CD4-positive, alpha-beta T cell treated with Interleukin-2 at 100 ng/mL for 4 hours (primary cell): ENCODE data around the gene UBR2.
"Not testable (repeated sequence)": the region's sequence is repeated elsewhere in the genome, so short reads cannot be mapped to it uniquely, and the experiment has no call there.

Source experiments
- DNase-seq: peaks from one replicate; pipeline ENCODE4 v3.0.0-alpha.2; 2020; ENCODE audit warnings: low spot score

The UBR2 gene

DNA sequence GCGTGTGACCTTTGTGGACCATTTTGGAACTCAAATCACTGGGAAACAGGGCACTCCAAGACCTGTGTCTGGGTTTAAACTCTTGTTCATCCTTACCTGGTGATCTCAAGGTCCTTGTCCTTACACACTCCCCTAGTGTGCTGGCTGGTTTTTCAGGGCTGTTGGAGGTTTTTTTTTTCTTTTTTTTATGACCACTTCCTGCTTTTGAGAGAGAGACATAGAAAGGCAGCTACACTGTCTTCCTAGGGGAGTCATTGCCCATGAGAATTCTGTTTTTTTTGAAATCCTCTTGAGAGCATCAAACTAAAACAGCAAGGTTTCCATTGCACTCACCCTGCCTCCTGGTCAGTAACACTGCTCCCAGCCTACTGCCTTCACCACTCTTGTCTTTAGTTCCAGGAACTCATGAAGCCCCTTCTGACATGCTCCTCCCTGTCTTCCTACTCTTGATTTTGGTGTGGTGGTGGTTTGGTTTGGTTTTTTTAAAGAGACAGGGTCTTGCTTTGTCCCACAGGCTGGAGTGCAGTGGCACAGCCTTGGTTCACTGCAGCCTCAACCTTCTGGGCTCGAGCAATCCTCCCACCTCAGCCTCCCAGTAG is 130.0 kb downstream of the UBR2 start:
- peak; percentile 0 for DNase-seq

- DNase-seq: no peak
Measured at GRCh38 chr6:42694586-42694985, 130.8 kb downstream of the UBR2 start.

DNA sequence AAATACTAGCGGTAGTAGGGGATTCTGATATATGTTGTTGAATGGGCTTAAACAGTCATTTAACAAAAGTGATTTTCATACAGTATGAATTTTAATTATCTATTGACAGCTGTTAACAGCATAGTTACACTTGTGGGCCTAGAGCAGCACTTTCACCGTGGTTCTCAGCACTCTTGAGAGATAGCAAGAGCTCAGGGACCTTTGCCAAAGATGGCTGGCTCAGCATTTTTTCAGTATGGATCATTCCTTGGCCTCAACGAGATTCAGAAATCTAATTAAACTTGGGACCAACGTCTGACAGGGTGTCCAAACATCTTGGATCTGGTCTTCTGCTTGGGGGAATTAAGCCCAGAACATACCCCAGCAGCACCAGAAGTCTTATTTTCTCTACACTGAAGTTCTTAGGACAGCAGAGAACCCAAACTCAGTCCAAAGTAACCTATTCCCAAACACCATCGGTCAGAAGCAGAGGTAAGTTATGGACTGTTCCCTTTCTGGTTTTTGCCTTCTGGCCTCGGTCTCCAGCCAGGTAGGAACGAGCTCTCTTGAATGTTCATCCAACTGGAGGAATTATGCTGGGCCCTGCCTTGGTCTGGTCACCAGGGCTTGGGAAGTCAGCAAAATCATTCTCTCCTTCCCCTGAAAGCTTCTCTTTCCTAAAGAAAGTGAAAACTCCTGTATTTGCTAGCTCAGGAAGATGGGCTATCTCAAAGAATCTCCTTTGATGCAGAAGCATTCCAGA is 132.9 kb downstream of the UBR2 start:
- no peak for DNase-seq

DNA sequence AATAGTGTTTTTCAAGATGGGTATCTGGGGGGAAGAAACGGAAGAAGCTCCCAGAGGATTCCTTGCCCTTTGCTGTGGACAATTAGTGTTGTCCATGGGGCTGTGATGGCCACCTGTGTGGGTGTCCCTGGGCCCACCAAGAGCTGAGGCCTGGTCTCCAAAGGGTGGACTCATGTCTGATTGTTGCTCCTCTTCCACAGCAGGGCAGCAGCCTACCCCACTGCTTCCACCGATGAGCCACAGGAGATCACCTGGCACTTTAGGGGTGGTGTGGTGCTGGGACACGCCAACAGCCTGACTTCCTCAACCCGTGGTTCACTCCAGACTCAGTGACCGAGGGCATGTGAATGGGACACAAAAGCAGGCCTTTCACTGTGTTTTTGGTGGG is 133.4 kb downstream of the UBR2 start:
- DNase-seq: no peak

GRCh38 chr6:42698217-42698616 is 134.4 kb downstream of the UBR2 start:
- DNase-seq: no peak

DNA sequence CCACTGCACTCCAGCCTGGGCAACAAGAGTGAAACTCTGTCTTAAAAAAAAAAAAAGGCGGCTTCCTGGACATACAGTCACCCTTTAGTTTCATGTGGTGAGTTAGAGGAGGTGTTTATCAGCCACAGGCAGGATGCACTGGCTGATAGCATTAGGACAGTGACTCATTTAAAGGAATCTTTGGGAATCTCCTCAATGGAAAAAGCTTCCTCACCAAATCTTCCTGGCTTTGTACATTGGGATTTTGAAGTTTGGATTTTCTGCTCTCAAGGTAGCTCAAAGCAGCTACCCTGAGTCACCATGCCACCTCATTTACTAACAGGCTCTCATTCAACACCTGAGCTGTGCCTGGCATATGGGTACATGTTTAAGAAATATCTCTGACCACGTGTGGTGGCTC is 138.4 kb downstream of the UBR2 start:
- no peak for DNase-seq

GRCh38 chr6:42702786-42703185 is 139.0 kb downstream of the UBR2 start:
- not testable (repeated sequence) for DNase-seq

- DNase-seq: no peak
Measured at GRCh38 chr6:42704251-42704936, 140.6 kb downstream of the UBR2 start.

- no peak for DNase-seq
Measured at GRCh38 chr6:42704937-42705374, 141.1 kb downstream of the UBR2 start.

DNA sequence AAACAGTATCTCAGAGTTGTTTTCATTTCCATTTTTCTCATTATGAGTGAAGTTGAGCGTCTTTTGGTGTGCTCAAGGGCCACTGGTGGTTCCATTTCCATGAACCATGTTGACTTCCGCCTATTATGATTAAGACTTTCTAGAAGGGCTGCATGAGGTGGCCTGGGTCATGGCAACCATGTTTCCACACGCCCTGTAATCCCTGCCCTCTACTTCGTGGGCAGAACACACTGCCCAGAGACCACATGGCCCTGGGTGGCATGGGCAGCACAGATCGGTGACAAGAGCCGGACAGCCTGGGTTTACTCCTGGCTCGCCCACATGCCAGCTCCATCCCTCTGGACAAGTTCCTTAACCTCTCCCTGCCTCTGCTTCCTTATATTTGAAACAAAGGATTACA is 143.8 kb downstream of the UBR2 start:
- no peak for DNase-seq

DNA sequence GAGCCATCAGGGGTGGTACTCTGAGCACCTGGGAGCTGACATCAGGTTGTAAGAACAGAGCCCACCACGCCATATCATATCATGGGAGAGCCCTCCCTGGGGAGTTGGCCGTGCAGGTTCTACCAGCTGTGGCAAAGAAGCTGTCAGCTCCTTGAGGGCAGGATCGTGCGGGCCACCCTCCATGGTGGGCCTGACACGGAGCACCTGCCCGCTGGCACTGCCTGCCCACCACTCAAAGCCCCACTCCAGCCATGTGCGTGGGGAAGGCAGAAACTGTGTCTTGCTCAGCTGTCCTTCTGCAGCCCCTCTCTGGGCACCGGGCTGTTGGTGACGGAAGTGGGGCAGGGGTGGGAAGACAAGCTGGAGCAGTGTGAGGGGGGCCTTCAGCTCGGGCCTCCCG is 144.3 kb downstream of the UBR2 start:
- no peak for DNase-seq

DNA sequence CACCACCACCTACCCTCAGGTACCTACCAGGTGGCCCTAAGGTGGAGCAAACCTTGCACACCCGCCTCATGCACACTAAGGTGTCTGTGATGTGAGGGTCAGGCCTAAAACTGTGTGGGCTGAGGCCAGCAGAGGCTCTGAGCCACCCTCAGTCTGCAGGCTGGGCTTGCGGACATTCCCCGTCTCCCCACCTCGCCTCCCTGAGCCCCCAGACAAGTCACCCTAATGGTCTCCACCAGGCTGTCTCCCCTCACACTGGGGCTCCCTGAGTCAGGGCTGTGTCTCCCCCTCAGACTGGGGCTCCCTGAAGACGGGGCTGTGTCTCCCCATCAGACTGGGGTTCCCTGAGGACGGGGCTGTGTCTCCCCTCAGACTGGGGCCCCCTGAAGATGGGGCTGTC is 146.0 kb downstream of the UBR2 start:
- DNase-seq: no peak

DNA sequence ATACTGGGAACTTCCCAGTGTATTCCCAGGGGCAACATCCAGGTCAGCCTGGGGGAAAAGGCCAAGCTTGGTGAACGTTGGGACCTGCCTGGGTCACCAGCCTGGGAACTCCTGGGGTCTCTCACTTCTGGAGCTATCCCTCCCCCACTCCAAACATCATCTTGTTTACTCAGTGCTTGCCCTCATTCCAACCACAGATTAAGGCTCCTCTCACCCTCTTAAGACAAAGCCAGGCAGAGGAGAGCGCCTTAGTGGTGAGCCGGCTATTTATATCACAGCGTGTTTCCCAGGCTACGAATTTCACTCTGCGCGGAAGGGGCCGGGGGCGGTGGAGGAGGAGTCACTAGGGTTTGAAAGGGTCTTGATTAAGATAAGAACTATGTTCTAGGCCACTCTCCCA is 146.5 kb downstream of the UBR2 start:
- DNase-seq: no peak

GRCh38 chr6:42711930-42712329 is 148.1 kb downstream of the UBR2 start:
- no peak for DNase-seq

DNA sequence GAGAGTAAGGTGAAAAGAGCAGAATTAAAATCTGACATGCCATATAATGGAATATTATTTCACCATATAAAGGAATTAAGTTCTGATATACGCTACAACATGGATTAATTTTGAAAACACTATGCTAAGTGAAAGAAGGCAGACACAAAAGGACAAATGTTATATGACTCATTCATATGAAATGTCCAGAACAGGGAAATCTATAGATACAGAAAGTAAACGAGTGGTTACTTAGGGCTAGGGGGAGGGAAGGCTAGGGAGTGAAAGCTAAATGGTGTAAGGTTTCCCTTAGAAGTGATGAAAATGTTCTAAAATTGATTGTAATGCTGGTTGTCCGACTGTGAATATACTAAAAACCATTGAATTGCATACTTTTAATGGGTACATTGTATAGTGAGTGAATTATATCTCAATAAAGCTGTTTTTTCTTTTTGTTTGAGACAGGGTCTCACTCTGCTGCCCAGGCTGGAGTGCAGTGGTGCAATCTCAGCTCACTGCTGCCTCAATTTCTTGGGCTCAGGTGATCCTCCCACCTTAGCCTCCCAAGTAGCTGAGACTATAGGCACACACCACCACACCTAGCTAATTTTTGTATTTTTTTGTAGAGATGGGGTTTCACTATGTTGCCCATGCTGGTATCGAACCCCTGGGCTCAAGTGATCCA is 150.4 kb downstream of the UBR2 start:
- DNase-seq: no peak

DNA sequence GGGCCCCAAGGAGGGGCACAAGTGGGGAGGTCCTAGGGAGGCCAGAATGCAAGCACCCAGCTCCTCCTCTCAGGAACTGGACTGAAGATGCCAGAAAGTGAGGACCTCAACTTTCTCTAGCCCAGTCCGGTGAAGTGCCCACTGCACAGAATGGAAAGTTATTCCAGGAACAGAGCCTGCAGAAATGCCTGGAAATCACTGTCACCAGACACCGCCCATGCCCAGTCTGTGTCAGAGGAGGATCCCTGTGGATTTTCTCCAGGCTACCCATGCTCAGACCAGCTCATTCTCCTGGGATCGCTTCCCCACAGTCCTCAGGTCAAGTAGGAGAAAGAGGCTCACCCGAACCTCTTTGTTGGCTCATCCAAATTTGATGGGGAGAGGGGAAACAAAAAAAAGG is 152.0 kb downstream of the UBR2 start:
- no peak for DNase-seq

DNA sequence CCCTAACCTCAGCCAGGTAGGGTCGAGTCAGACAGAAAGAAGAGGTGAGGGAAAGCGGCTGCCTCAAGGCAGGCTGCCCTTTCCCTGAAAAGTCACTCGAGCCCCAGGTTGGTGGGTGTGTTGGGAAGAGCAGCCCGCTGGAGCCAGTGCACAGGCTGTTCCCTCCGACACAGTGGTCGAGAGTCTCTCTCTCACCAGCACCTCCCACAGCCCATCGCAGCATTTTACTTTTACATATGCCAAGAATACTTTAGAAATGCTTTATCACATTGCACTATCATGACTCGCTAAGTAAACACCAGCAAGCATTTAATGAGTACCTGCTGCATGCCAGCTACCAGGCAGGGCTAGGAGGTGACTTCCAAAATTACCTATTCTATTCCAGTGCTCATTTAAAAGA is 156.9 kb downstream of the UBR2 start:
- DNase-seq: no peak

DNA sequence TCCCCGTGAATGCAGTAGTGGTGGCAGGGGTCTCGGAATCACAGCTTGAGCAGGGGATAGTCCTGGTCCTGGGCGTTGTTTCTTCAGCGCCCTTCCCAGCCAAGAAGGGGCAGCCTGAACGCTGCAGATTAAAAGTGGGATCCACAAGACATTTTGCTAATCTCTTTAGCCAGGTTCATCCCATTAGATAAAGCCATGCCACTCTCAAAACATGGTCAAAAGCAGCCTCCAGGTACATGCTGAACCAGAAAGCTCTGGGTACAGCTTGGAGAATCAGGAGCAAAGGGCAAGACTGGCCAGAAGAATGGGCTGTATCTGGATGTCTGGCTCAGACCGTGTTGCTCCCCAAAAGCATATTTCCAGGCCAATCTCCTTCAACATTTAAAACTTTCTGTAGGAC is 158.7 kb downstream of the UBR2 start, which contains the start of gene PRPH2:
Gene PRPH2, minus strand, starts transcription at position 101 of the 400 bp plus-strand sequence. CDS start 263 bp downstream, outside the sequence.
- no peak for DNase-seq

GRCh38 chr6:42724825-42725224 is 161.0 kb downstream of the UBR2 start:
- no peak for DNase-seq

- no peak for DNase-seq
Measured at GRCh38 chr6:42726026-42726425, 162.2 kb downstream of the UBR2 start.

GRCh38 chr6:42726485-42727086 is 162.8 kb downstream of the UBR2 start:
- DNase-seq: peak; percentile 87

DNA sequence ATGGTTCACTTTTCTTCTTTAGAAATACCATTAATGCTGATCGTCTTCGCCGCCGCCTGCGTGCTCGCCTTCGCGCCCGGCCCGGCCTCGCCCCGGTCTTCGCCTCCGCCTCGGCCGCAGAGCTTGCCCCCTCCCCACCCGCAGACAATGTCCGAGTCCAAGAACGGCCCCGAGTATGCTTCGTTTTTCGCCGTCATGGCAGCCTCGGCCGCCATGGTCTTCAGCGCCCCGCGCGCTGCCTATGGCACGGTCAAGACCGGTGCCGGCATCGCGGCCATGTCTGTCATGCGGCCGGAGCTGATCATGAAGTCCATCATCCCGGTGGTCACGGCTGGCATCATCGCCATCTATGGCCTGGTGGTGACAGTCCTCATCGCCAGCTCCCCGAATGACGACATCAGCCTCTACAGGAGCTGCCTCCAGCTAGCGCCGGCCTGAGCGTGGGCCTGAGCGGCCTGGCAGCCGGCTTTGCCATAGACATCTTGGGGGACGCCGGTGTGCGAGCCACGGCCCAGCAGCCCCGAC is 163.3 kb downstream of the UBR2 start:
- DNase-seq: no peak
